ENCODE data around the gene SIRT2. TPM values are rescaled to one million over a fixed set of nuclear protein-coding genes. Genes with fewer than 3 reads are reported as not detected.

SIRT2 gene
- total and polyA plus RNA-seq, 2 of the 13 experiments (the other 11 are each of a cell fraction or from before 2014, with no cell fraction given), result 22.3 to 26.1 TPM

GRCh38 chr19:38878575-38879399 lies 20.6 kb downstream of the SIRT2 start (continued):
- TF ChIP-seq CTCF (CRISPR knock-in tag; IDR thresholded peaks at IDR 0.05) (0 out of 2 replicates have a peak, but pooled peaks have one; percentile 18), ZNF232 (CRISPR knock-in tag; IDR thresholded peaks at IDR 0.05; ENCODE audit: borderline replicate concordance) (0 out of 2 replicates have a peak, but pooled peaks have one; percentile 30), TIGD3 (CRISPR knock-in tag; IDR thresholded peaks at IDR 0.05; ENCODE audit: borderline replicate concordance) (no peak), ZNF263 (CRISPR knock-in tag; IDR thresholded peaks at IDR 0.05) (peak; percentile 70), FOXO4 (CRISPR knock-in tag; conservative IDR thresholded peaks at IDR 0.05) (0 out of 2 replicates have a peak, but pooled peaks have one; percentile 39), ZNF552 (CRISPR knock-in tag; IDR thresholded peaks at IDR 0.05; ENCODE audit: borderline replicate concordance) (0 out of 2 replicates have a peak, but pooled peaks have one; percentile 2), NR2F6 (IDR thresholded peaks at IDR 0.05) (peak; percentile 73), NR2F6 (CRISPR knock-in tag; IDR thresholded peaks at IDR 0.05) (peak; percentile 42; the same call in 1 of the 2 replicates), ATF7-NPFF (CRISPR knock-in tag; IDR thresholded peaks at IDR 0.05; ENCODE audit: low read depth) (0 out of 2 replicates have a peak, but pooled peaks have one; percentile 32)

Measured in HepG2 (cell line).